ENCODE data around the gene LMF2.

DNA sequence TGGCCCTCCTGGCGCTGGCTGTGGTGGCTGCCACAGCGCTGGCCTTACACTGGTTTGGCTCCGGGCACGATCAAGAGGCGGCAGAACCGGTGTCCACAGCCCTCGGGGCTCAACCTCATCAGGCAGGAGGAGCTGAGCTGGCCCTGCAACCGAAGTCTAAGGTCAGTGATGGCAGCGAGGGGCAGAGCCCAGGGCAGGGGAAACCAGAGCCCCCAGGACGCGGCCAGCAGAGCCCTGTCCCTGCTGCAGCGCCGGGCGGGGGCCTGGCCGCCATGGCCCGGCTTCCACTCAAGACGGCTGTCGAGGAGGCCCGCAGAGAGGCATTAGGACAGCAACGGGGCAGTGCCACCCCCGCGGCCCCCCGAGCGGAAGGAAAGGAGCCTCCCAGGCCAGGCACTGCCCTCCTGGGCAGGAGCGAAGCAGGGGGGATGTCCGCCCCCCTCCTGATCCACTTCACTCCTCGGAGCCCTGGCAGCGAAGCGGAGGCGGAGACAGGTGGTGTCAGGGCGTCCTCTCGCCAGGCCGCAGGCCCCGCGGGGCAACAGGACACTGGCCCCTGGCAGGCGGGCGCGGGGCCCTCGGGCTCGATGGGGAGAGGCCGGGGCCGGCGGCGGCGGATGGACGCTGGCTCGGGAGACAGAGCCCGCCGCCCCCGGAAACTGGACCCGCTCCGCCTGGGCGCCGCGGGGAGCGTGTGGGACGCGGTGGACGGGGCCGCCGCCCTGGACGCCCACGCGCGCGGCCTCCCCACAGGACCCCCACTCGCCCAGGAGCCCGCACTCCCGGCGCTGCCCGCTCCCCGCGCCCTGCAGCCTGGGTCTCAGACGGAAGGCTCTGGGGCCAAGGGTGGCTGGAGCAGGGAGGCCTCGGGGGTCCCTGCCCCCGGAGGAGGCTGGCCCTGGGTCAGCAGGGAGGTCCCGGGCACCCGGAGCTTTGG lies 39.1 kb upstream of the LMF2 start:
- TF ChIP-seq FOXM1 (IDR thresholded peaks at IDR 0.05; ENCODE audit: borderline replicate concordance) (no peak), L3MBTL2 (conservative IDR thresholded peaks at IDR 0.05) (no peak), FOXA1 (IDR thresholded peaks at IDR 0.05) (no peak), LEF1 (IDR thresholded peaks at IDR 0.05; ENCODE audit: borderline replicate concordance) (no peak), TARDBP (IDR thresholded peaks at IDR 0.05) (no peak), ZNF384 (IDR thresholded peaks at IDR 0.05) (no peak), SP1 (IDR thresholded peaks at IDR 0.05) (no peak), NFRKB (IDR thresholded peaks at IDR 0.05) (no peak), FOXK2 (IDR thresholded peaks at IDR 0.05) (no peak), BHLHE40 (IDR thresholded peaks at IDR 0.05; ENCODE audit: borderline replicate concordance) (no peak), PKNOX1 (IDR thresholded peaks at IDR 0.05) (no peak), SUZ12 (IDR thresholded peaks at IDR 0.05) (no peak)
